Fibroblast of lung (primary cell): ENCODE results near the gene PCSK2. TPM values are rescaled to one million over a fixed set of nuclear protein-coding genes. Genes with fewer than 3 reads are reported as not detected.

Experiments used
- DNase-seq, 2 donors: peaks; one replicate each; pipeline versions ENCODE4 v3.0.0 to v3.0.0-alpha.2; 2010; ENCODE audit warnings: low read depth in 2 of 2
- H2AFZ ChIP-seq: 2 replicates; pipeline ENCODE4 v1.5.1; 2012; ENCODE audit warnings: low read length, control low read depth, inconsistent platforms
- H3K27ac ChIP-seq: 2 replicates; pipeline ENCODE4 v1.5.1; 2011; ENCODE audit warnings: low read length, control low read depth; ENCODE audit not compliant: insufficient read depth
- H3K27me3 ChIP-seq: 2 replicates; pipeline ENCODE4 v1.5.1; 2011; ENCODE audit warnings: mild to moderate bottlenecking, low read length; ENCODE audit not compliant: control insufficient read depth, insufficient read depth
- H3K36me3 ChIP-seq: 2 replicates; pipeline ENCODE4 v1.5.1; 2011; ENCODE audit warnings: low read length; ENCODE audit not compliant: control insufficient read depth, insufficient read depth
- H3K4me1 ChIP-seq: 2 replicates; pipeline ENCODE4 v1.5.1; 2011; ENCODE audit warnings: low read length; ENCODE audit not compliant: control insufficient read depth, insufficient read depth; ENCODE audit errors: extremely low read depth
- H3K4me2 ChIP-seq: 2 replicates; pipeline ENCODE4 v1.5.1; 2011; ENCODE audit warnings: low read length, control low read depth; ENCODE audit not compliant: insufficient read depth; ENCODE audit errors: extremely low read depth
- H3K4me3 ChIP-seq, 4 experiments: fragments of 200-600 bp in 1 of 4; sonication (generic) in 1 of 4; replicated peaks in 1 of 4; 2 replicates each; pipeline ENCODE4 v1.5.1; 2011 to 2016; ENCODE audit warnings: low read length in 4 of 4, low read depth in 3 of 4, mild to moderate bottlenecking in 3 of 4, control low read depth in 2 of 4, inconsistent platforms in 1 of 4, mixed read lengths in 1 of 4; ENCODE audit not compliant: insufficient read depth in 1 of 4; ENCODE audit errors: control extremely low read depth in 1 of 4
- H3K79me2 ChIP-seq: 2 replicates; pipeline ENCODE4 v1.5.1; 2012; ENCODE audit warnings: mild to moderate bottlenecking, low read length, inconsistent platforms; ENCODE audit not compliant: control insufficient read depth, insufficient read depth
- H3K9ac ChIP-seq: 2 replicates; pipeline ENCODE4 v1.5.1; 2011; ENCODE audit warnings: mild to moderate bottlenecking, low read length, control low read depth; ENCODE audit not compliant: insufficient read depth
- H3K9me3 ChIP-seq: 2 replicates; pipeline ENCODE4 v1.5.1; 2012; ENCODE audit warnings: low read depth, low read length; ENCODE audit not compliant: control insufficient read depth, insufficient read depth
- H4K20me1 ChIP-seq: 2 replicates; pipeline ENCODE4 v1.5.1; 2011; ENCODE audit warnings: low read length; ENCODE audit not compliant: control insufficient read depth, insufficient read depth; ENCODE audit errors: extremely low read depth
- EZH2 ChIP-seq: IDR thresholded peaks from 2 replicates; pipeline ENCODE4 v1.5.1; 2012; ENCODE audit warnings: low read length, control low read depth, mild to moderate bottlenecking; ENCODE audit errors: missing control alignments
- polyA plus RNA-seq, 2 donors: library from polyadenylated mRNA; depleted of rRNA in 1 of 2; stranded (reverse) in 1 of 2; unstranded in 1 of 2; fragments of >200 nt; gene quantifications; 2 replicates each; pipeline ENCODE4 v1.2.1, GENCODE V29; 2011 to 2012; ENCODE audit warnings: missing spikeins in 1 of 2
- total RNA-seq: library from RNA; depleted of rRNA; stranded (reverse); fragments of >200 nt; gene quantifications from 2 replicates; pipeline ENCODE4 v1.2.1, GENCODE V29; 2014
- TF ChIP-seq, protein P1 (sequence below), 2 donors: IDR thresholded peaks in 1 of 2; conservative IDR thresholded peaks in 1 of 2; 1 replicate in 1 of 2; 2 replicates in 1 of 2; pipeline ENCODE4 v1.5.1; 2011 to 2012; ENCODE audit warnings: low read length in 2 of 2, control low read depth in 1 of 2, inconsistent platforms in 1 of 2, low read depth in 1 of 2, mild to moderate bottlenecking in 1 of 2

PCSK2 gene
- total and polyA plus RNA-seq, 2 donors (not counting 1 experiment from before 2014, with no cell fraction given) = under 0.01 to 1.2 TPM

DNA sequence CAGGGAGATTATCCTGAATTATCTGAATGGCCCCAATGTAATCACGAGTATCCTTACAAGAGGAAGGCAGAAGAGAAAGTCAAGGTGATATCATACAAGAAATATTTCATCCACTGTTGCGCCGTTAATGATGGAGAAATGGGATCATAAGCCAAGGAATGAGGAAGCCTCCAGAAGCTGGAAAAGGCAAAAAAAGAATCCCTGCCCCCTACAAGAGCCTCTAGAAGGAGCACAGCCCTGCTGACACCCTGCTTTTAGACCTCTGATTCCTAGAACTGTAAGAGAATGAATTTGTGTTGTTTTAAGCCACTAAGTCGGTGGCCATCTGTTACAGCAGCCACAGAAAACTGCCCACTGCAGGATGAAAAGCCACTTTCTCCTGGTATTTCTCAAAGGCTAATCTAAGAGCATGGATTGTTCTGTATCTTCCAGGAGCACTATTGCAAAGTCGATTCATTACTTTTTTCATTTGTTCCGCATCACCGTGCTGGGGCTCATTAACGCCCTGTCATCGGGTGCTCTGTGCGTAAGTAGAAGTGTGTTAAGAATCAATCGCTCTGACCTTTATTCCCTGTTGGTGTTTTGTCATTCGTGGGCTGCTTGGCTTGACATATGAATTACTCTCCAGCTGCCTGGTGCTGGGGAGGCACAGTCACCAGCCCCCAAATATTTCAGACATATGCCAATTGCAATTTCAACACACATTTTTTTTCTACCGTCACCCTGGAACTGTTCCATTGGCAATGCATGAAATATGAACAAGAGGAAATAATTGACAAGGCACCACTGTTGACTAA is 117.0 kb downstream of the PCSK2 start:
- Histone ChIP-seq H4K20me1 (no peaks in the 10 kb centered on the region), H3K27me3 (no peaks in the 10 kb centered on the region), H3K4me3 (no peak overlapping the region), H3K4me2 (peak overlapping the region; percentile 54), H3K27ac (peak overlapping the region; percentile 79), H2AFZ (no peak overlapping the region), H3K36me3 (no peaks in the 10 kb centered on the region), H3K79me2 (no peaks in the 10 kb centered on the region), H3K9ac (no peak overlapping the region), H3K4me1 (peaks cover 14% of the 10 kb centered on the region), H3K9me3 (no peaks in the 10 kb centered on the region)
- peak; percentile 2 to 3 for DNase-seq
- TF ChIP-seq, protein P1, sequence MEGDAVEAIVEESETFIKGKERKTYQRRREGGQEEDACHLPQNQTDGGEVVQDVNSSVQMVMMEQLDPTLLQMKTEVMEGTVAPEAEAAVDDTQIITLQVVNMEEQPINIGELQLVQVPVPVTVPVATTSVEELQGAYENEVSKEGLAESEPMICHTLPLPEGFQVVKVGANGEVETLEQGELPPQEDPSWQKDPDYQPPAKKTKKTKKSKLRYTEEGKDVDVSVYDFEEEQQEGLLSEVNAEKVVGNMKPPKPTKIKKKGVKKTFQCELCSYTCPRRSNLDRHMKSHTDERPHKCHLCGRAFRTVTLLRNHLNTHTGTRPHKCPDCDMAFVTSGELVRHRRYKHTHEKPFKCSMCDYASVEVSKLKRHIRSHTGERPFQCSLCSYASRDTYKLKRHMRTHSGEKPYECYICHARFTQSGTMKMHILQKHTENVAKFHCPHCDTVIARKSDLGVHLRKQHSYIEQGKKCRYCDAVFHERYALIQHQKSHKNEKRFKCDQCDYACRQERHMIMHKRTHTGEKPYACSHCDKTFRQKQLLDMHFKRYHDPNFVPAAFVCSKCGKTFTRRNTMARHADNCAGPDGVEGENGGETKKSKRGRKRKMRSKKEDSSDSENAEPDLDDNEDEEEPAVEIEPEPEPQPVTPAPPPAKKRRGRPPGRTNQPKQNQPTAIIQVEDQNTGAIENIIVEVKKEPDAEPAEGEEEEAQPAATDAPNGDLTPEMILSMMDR (conservative IDR thresholded peaks at IDR 0.05 in 1 of 2, IDR thresholded peaks at IDR 0.05 in 1 of 2; ENCODE audit: low read depth in 1 of 2, low read length in 2 of 2) = no peak
- TF ChIP-seq EZH2 = no peak

DNA sequence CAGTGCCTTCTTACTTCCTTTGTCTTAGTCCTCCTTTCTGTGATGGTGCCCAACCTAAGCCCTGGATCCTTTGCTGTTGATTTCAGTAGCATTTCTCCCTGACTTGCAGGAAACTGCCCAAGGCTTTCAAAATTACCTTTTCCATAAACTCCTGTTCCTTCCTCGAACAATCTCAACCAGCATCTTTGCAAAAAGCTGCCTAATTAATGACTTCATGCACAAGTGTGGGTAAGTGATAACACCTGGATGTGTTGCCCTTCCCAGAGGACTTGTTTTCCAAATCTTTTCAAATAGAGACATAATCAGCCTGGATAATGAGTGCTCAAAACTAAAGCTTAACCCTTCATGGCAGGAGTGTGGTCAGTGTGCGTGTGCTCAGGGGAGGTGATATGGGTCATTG is 118.0 kb downstream of the PCSK2 start:
- H2AFZ ChIP-seq = no peak overlapping the region
- peak overlapping the region; percentile 79 for H3K27ac ChIP-seq
- no peak for TF ChIP-seq EZH2
- TF ChIP-seq, protein P1 (conservative IDR thresholded peaks at IDR 0.05 in 1 of 2, IDR thresholded peaks at IDR 0.05 in 1 of 2; ENCODE audit: low read depth in 1 of 2, low read length in 2 of 2) = no peak
- DNase-seq = no peak
- no peaks in the 10 kb centered on the region for H3K79me2 ChIP-seq
- H4K20me1 ChIP-seq = no peaks in the 10 kb centered on the region
- H3K9ac ChIP-seq = no peak overlapping the region
- H3K36me3 ChIP-seq = no peaks in the 10 kb centered on the region
- no peaks in the 10 kb centered on the region for H3K27me3 ChIP-seq
- H3K4me3 ChIP-seq = no peak overlapping the region
- H3K4me2 ChIP-seq = peak overlapping the region; percentile 40
- H3K4me1 ChIP-seq = peaks cover 14% of the 10 kb centered on the region
- H3K9me3 ChIP-seq = no peaks in the 10 kb centered on the region

DNA sequence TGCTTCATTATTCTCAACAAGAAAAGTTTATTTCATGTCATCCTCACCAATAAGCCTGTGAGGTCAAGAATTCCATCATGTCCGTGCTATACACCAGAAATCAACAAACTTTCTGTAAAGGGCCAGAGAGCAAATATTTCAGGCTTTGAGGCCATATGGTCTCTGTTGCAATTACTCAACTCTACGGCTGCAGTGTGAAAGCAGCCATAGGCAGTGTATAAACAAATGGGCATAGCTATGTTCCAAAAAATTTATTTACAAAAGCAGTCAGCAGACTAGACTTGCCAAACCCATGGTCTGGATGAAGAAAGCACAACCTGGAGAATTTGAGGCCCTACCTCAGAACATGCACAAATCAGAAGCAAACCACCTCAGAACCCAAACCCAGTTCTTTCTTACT is 118.5 kb downstream of the PCSK2 start:
- no peaks in the 10 kb centered on the region for H4K20me1 ChIP-seq

More for the DNA sequence above, 118.5 kb downstream of the PCSK2 start:
- Histone ChIP-seq H3K4me3 (no peak overlapping the region), H3K4me2 (peak overlapping the region; percentile 40), H2AFZ (no peak overlapping the region), H3K9ac (no peak overlapping the region), H3K27ac (peak overlapping the region; percentile 79), H3K79me2 (no peaks in the 10 kb centered on the region), H3K9me3 (no peaks in the 10 kb centered on the region), H3K27me3 (no peaks in the 10 kb centered on the region), H3K4me1 (peaks cover 14% of the 10 kb centered on the region), H3K36me3 (no peaks in the 10 kb centered on the region)
- TF ChIP-seq, protein P1 (conservative IDR thresholded peaks at IDR 0.05 in 1 of 2, IDR thresholded peaks at IDR 0.05 in 1 of 2; ENCODE audit: low read depth in 1 of 2, low read length in 2 of 2) = no peak
- TF ChIP-seq EZH2 = no peak
- peak in 1 of 2 donors; percentile 3 for DNase-seq
